ENCODE measurements around the gene USP24. TPM values are rescaled to one million over a fixed set of nuclear protein-coding genes. Genes with fewer than 3 reads are reported as not detected.

The USP24 gene
- total and polyA plus RNA-seq, 10 of the 15 experiments (the other 5 are each of a cell fraction or from before 2014, with no cell fraction given): 4.6 to 36.5 (median 25.3) TPM

DNA sequence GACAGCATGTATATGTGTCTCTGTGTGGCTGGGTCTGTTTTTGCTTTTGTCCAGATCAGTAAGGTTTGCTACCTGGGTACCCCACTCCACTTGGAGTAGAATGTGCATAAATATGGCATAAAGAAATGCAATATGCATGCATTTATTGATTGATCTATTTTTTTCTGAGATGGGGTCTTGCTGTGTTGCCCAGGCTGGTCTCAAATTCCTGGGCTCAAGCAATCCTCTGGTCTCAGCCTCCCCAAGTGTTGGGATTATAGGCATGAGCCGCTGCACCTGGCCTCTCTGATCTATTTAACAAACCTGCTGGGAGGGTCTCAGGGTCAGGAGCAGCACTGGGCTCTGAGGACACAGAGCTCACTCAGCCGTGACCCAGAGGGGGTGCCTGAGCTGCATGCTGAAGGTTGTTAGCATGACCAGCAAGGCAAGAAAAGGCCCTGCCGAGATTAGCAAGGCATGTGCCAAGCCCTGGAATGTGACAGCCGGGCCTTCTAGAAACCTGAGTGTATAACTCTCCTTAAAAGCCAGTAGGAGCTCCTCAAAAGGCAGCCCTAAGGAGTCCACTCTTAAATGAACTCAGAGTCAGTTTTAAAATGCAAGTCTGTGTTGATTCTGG lies 153.3 kb downstream of the USP24 start (continued):
- TF ChIP-seq, protein P1, sequence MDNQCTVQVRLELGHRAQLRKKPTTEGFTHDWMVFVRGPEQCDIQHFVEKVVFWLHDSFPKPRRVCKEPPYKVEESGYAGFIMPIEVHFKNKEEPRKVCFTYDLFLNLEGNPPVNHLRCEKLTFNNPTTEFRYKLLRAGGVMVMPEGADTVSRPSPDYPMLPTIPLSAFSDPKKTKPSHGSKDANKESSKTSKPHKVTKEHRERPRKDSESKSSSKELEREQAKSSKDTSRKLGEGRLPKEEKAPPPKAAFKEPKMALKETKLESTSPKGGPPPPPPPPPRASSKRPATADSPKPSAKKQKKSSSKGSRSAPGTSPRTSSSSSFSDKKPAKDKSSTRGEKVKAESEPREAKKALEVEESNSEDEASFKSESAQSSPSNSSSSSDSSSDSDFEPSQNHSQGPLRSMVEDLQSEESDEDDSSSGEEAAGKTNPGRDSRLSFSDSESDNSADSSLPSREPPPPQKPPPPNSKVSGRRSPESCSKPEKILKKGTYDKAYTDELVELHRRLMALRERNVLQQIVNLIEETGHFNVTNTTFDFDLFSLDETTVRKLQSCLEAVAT (IDR thresholded peaks at IDR 0.05): no peak
- TF ChIP-seq, protein P2, sequence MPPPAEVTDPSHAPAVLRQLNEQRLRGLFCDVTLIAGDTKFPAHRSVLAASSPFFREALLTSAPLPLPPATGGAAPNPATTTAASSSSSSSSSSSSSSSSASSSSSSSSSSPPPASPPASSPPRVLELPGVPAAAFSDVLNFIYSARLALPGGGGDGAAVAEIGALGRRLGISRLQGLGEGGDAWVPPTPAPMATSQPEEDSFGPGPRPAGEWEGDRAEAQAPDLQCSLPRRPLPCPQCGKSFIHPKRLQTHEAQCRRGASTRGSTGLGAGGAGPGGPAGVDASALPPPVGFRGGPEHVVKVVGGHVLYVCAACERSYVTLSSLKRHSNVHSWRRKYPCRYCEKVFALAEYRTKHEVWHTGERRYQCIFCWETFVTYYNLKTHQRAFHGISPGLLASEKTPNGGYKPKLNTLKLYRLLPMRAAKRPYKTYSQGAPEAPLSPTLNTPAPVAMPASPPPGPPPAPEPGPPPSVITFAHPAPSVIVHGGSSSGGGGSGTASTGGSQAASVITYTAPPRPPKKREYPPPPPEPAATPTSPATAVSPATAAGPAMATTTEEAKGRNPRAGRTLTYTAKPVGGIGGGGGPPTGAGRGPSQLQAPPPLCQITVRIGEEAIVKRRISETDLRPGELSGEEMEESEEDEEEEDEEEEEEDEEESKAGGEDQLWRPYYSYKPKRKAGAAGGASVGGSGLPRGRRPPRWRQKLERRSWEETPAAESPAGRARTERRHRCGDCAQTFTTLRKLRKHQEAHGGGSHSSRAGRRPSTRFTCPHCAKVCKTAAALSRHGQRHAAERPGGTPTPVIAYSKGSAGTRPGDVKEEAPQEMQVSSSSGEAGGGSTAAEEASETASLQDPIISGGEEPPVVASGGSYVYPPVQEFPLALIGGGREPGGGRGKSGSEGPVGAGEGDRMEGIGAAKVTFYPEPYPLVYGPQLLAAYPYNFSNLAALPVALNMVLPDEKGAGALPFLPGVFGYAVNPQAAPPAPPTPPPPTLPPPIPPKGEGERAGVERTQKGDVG (CRISPR knock-in tag; IDR thresholded peaks at IDR 0.05): no peak
- TF ChIP-seq MEF2A (IDR thresholded peaks at IDR 0.05; ENCODE audit: insufficient read depth, low read depth, low read length) (no peak), CBFB (IDR thresholded peaks at IDR 0.05; ENCODE audit: low read depth) (no peak), MYC (IDR thresholded peaks at IDR 0.05; ENCODE audit: insufficient read depth, insufficient read length, insufficient replicate concordance, low read length, severe bottlenecking) (no peak), MEF2B (IDR thresholded peaks at IDR 0.05; ENCODE audit: partially characterized antibody, poor library complexity, severe bottlenecking) (no peak)
- TF ChIP-seq, protein P3, sequence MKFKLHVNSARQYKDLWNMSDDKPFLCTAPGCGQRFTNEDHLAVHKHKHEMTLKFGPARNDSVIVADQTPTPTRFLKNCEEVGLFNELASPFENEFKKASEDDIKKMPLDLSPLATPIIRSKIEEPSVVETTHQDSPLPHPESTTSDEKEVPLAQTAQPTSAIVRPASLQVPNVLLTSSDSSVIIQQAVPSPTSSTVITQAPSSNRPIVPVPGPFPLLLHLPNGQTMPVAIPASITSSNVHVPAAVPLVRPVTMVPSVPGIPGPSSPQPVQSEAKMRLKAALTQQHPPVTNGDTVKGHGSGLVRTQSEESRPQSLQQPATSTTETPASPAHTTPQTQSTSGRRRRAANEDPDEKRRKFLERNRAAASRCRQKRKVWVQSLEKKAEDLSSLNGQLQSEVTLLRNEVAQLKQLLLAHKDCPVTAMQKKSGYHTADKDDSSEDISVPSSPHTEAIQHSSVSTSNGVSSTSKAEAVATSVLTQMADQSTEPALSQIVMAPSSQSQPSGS (IDR thresholded peaks at IDR 0.05; ENCODE audit: low read length): no peak

Data from GM12878 (cell line).